Right ventricle myocardium superior (tissue), 1 donor: ENCODE data around the gene GPR146. TPM values are rescaled to one million over a fixed set of nuclear protein-coding genes. Genes with fewer than 3 reads are reported as not detected.
A peak's percentile ranks its signal among the peaks of the same experiment; 100 is the strongest.
"Not testable (repeated sequence)": the region's sequence is repeated elsewhere in the genome, so short reads cannot be mapped to it uniquely, and the experiment has no call there.

Experiments
- ATAC-seq: fragments of 200-7000 bp; cut with Tn5 transposase; one replicate; pipeline ENCODE4 v1.9.1; 2020; ENCODE audit warnings: mild to moderate bottlenecking; ENCODE audit not compliant: poor library complexity
- DNase-seq: peaks from one replicate; pipeline ENCODE4 v3.0.0-alpha.2; 2020
- intact Hi-C: fragments of 100-400 bp; cut with DNase I; formaldehyde crosslinking; loops from one replicate; pipeline ENCODE4 v1.11.2; 2022
- total RNA-seq: library from RNA; stranded (reverse); fragmentation: NEBNext Ultra II Directional; extraction: Animal tissue kit (Norgen Biotek cat#: 25700); gene quantifications from one replicate; pipeline ENCODE4 v1.2.1, GENCODE V29; 2021
- donor health status: DM: no; HTN: yes; CAD: no; lungs with severe emphysema.

GPR146 gene
- total RNA-seq, 1 donor from 2014 or later: 26.3 TPM

DNA sequence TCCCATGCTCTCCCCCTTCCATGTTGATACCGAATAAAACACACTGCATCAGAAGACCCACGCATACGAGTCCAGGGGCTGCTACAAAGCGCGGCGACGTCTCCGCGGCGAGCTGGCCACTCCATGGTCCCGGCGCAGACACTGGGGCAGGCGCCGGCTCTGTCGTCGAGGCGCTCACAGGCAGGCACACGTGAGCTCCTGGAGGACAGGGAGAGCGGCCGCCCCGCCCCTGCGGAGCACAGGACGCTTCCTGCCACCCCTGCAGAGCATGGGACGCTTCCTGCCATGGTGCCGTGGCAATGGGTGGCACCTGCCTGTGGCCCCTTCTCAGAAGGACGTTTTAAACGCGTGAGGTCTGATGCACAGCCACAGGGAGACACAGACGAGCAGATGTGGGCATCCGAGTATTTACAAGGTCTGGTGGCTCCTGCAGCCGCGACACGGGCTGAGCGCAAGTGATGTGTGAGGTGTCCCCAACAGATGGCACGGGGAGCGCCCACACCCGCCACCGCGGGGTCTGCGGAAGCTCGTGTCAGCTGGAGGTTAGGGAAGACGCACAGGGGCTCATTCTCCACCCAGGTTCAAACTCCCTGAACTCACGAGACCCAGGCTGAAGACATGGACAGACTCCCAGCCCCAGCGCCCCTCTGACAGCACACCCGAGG, 21.4 kb upstream of the GPR146 start:
- DNase-seq (no peak), ATAC-seq (no peak)
- intact Hi-C loops: no loop called here

- intact Hi-C loops: no loop called here
- ATAC-seq: no peak
- no peak for DNase-seq
Measured at GRCh38 chr7:1024331-1024841, 20.0 kb upstream of the GPR146 start.

DNA sequence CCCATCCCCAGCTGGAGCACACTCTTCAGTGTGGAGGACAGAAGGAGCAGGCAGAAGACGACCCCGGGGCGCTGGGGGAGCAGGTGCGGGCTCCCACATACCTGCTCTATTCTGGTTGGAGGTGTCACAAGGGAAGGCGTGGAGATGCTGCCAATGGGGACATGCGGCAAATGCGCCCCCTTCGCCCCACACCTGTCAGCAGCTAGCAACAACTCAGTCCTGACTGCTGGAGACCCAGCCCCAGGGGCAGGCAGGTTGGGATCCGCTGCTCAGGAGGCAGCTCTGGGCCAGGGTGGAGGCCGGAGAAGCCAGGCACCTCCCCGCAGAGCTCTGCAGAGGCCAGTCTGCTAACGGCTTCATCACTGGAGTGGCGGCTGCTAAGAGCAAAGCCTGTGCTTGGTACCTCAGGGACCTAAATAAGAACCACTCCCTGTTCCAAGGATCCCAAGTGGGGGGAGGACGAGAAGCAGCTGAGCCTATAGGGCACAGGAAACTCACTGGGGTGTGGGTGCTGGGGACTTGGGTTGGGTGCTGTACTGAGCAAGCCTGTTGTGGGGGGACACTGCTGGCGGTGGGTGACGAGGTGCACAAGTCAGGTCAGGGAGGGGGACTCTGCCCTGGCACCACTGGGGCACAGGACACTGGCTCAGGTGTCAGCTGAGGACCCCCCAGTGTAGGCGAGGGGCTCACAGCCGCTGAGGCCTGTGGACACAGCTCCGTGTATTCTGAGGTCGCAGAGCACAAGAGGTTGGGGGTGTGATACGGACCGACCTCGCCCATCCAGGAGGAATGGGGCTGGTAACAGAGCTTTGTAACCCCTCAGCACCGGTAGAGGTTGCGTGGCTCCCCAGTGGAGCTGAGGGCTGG, 19.2 kb upstream of the GPR146 start:
- ATAC-seq: no peak
- intact Hi-C loops: no loop called here

DNA sequence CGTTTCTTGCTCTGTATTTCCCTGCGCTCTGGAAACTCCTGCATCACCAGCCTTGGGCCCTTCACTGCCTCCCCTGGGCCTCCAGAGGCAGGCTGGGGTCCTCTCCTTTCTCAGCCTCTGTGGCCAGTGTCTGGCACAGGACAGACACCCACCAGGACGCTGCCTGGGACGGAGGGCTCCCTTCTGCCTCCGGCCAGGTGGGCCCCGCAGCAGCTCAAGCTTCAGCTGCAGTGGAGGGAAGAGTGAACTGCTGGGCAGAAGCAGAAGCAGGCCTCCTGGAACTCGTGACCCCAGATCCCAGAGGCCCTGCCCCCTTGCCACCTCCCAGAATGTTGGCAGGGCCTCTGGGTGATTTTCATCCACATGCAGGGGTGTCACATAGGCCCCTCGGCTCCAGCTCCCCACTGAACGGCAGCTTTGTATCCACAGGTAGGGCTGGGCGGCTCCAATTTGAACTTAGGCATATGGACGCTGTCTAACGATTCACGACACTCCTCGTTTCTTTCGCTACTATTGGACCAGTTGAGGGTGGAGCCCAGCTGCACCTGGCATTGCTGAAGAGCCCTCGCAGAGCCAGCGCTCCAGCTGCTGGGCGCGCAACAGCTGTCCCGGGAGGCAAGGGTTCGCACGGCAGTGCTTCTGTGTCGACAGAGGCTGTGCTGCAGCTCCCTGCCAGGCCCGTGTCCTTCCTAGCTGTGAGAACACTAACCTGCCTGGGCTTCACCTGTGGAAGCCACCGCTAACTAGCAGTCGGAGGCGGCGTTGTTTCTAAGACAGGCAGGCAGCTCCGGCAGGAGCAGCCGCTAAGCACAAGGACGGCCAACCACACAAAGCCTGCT, 18.4 kb upstream of the GPR146 start:
- DNase-seq (no peak), ATAC-seq (no peak)
- intact Hi-C loops: no loop called here

More for the DNA sequence above, 19.2 kb upstream of the GPR146 start:
- no peak for DNase-seq

GRCh38 chr7:1026721-1027161, 17.6 kb upstream of the GPR146 start:
- DNase-seq (no peak), ATAC-seq (no peak)
- intact Hi-C loops: no loop called here

GRCh38 chr7:1027242-1028043, 16.9 kb upstream of the GPR146 start:
- ATAC-seq (no peak), DNase-seq (no peak)
- intact Hi-C loops: no loop called here

DNA sequence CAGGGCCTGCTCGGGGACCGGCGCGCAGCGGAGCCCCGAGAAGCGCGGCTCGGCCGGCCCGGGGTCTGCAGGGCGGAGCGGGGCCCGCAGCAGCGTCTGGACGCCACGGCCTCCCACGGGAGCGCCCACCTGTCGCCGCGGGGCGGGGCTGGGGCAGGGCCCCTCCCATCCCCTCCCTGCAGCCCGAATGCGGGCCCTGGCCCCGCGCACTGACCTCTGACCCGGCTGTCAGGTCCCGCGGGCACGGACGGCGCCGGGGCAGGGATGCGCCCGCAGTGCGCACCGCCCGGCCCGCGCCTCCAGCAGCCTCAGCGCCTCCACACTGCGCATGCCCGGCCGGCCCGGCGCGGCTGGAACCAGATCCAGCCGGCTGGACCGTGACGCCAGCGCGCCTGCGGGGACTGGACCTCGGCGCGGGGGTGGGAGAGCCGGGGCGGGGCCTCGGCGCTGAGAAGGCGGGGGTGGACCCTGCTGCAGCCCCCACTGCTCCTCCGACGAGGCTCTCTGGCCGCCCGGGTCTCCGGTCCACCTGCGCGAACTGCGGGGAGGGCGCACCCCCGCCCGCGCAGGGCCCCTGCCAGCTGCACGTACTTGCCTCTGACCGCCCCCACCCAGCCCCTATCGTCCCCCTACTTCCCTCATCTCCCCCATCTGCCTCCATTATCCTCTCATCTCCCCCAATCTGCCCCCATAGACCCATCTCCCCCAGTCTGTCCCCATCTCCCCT, 16.1 kb upstream of the GPR146 start:
- intact Hi-C loops: no loop called here
- ATAC-seq: peak; percentile 97
- DNase-seq: peak; percentile 94

DNA sequence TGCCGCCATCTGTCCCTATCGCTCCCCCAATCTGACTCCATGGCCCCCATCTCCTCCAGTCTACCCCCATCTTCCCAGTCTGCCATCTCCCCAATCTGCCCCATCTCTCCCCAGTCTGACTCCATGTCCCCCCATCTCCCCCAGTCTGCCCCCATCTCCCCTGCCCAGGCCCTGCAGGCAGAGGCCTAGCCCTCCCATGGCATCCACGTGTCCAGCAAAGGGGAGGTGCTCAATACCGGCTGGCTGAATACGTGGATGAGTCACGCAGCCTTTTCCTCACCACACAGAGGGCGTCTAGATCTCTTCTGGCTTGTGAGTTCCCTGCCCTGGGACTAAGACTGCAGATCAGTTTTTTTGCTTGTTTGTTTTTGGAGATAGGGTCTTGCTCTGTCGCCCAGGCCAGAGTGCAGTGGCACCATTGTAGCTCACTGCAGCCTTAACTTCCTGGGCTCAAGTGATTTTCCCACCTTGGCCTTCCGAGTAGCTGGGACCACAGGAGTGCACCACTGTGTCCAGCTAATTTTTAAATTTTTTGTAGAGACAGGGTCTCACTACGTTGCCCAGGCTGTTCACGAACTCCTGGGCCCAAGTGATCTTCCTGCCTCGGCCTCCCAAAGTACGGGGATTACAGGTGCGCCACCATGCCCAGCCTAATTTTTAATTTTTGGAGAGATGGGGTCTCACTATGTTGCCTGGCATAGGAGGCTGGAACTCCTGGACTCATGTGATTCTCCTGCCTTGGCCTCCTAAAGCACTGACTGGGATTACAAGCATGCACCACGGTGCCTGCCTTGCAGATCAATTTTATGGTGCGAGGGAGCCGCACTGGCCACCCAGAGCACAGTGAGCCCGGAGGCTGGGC, 15.3 kb upstream of the GPR146 start:
- peak; percentile 86 for DNase-seq
- peak; percentile 92 for ATAC-seq
- intact Hi-C loops: no loop called here

DNA sequence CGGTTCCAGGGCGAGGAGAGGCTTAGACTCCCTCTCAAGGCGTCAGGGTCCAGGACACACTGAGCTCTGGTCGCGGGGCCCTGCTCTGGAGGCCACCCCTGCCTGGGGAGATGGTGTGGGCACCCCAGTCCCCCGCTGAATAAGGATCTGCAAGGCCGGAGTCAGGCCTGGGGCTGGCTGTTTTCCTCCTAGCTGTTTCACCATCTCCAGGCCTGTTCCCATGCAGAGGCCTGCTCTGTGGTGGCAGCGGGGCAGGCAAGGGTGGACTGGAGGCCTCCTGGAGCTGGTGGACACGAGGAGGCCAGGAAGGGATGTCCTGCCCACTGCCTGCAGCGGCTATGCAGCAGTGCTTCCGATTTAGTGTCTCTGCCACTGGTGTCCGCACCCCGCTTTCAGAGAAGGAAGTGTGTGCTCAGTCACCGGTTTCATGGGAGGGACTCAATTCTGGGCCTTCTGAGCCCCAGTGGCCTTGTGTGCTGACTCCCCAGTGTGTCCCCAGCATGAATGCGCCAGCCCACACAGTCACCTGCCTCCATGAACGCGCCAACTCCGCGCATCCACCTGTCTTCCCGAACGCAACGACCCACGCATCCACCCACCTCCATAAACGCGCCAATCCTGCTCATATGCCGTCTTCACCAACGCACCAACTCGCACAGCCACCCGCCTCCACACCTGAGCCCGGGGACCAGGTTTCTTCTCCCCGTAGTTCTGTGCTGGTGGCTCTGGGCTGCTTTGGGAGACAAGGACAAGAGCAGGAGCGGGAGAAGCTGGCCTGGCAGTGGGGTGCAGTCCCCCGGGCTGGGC, 14.5 kb upstream of the GPR146 start:
- DNase-seq (no peak), ATAC-seq (no peak)

GRCh38 chr7:1030444-1031070, 13.8 kb upstream of the GPR146 start:
- intact Hi-C loops: no loop called here
- ATAC-seq (no peak), DNase-seq (no peak)

More for the DNA sequence above, 14.5 kb upstream of the GPR146 start:
- intact Hi-C loops: no loop called here

- DNase-seq (no peak), ATAC-seq (no peak)
- intact Hi-C loops: no loop called here
Measured at GRCh38 chr7:1031716-1032455, 12.5 kb upstream of the GPR146 start.

GRCh38 chr7:1032536-1033181, 11.7 kb upstream of the GPR146 start:
- no peak for ATAC-seq
- intact Hi-C loops: no loop called here
- no peak for DNase-seq

- no peak for ATAC-seq
- DNase-seq: no peak
- intact Hi-C loops: no loop called here
Measured at GRCh38 chr7:1033546-1034145, 10.7 kb upstream of the GPR146 start.

GRCh38 chr7:1034769-1035168, 9.6 kb upstream of the GPR146 start:
- ATAC-seq, DNase-seq, intact Hi-C loops: not testable (repeated sequence)
